Epidermal melanocyte (primary cell): ENCODE data around the gene NEURL1.
A peak's percentile ranks its signal among the peaks of the same experiment; 100 is the strongest.
"Not testable (repeated sequence)": the region's sequence is repeated elsewhere in the genome, so short reads cannot be mapped to it uniquely, and the experiment has no call there.

ENCODE experiments used
- DNase-seq: peaks from one replicate; pipeline ENCODE4 v3.0.0; 2011; ENCODE audit warnings: low spot score; ENCODE audit not compliant: insufficient read length

The NEURL1 gene

DNA sequence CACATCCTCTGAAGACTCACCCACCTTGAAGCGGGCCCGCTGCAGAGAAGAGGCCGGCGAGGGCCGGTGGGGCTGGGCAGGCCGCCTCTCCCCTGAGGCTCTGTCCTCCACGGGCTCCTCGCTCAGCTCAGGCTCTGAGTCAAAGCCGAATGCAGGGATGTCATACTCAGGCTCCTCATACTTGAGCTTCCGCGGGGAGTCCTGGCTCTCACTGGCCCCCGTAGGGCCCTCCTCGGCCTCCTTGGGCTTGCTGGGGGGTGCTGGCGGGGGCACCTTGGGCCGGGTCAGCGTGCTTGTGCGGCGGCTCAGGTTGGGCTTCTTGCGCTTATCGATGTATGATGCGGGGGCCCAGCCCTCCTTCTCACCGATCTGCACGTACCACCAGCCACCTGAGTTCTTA is 109.9 kb downstream of the NEURL1 start:
- DNase-seq, result no peak

DNA sequence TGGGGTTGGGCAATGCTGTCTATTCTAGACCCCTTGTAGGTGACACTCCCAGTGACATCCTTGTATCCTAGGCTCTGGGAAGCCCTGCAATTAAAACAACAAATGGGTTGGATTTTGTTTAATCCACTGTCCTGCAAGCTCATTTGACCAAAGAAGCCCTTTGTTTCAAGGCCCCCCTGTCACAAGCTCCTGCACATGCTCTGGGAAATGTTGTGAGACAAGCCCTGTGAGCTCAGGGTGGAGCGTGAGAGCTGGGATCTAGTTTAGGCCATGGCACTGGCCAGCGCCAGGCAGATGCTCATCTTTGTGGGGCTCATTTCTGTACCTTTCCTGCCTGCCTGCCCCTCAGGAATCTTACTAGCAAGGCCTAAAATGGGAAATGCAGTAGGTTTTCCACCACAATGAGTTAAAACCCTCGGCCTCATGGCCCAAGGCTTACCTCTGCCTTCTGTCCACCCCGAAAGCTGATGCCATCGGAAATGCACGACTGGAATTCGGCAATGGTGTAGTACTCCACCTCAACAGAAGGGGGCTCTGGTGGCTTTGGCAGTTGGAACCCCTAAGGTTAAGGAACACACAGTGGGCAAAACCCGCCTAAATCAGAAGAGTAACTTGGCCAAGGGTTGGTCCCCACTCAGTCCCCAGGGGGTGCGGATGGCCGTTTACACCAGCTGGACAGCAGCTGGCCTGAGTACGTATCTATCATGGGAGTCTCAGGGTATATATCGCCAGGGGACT is 112.0 kb downstream of the NEURL1 start:
- peak; percentile 68 for DNase-seq

DNA sequence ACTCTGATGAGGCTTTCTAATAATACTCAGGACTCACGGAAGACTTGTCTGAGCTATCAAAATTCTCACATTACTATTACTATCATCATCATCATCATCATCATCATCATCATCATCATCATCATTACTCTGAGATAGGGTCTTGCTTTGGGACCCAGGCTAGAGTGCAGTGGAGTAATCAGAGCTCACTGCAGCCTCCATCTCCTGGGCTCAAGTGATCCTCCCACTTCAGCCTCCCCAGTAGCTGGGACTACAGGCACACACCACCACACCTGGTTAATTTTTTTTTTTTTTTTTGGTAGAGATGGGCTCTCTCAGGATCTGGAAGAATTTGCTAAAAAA is 112.6 kb downstream of the NEURL1 start:
- DNase-seq, result not testable (repeated sequence)

DNA sequence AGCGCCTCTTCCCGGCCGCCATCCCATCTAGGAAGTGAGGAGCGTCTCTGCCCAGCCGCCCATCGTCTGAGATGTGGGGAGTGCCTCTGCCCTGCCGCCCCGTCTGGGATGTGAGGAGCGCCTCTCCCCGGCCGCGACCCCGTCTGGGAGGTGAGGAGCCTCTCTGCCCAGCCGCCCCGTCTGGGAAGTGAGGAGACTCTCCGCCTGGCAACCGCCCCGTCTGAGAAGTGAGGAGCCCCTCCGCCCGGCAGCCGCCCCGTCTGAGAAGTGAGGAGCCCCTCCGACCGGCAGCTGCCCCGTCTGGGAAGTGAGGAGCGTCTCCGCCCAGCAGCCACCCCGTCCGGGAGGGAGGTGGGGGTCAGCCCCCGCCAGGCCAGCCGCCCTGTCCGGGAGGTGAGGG is 113.5 kb downstream of the NEURL1 start:
- DNase-seq, result not testable (repeated sequence)

DNA sequence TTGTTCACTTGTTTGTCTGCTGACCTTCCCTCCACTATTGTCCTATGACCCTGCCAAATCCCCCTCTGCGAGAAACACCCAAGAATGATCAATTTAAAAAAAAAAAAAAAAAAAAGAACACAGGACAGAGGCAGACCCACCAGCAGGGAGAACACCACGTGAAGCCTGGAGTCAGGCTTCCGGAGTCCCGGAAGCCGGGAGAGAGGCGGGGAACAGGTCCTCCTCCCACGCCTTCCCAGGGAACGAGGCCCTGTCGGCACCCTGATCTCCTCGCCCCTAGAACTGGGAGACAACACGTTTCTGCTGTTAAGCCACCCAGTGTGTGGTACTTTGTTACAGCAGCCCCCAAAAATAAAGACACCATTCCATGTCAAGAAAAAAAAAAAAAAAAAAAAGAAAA is 114.6 kb downstream of the NEURL1 start:
- DNase-seq, result not testable (repeated sequence)

DNA sequence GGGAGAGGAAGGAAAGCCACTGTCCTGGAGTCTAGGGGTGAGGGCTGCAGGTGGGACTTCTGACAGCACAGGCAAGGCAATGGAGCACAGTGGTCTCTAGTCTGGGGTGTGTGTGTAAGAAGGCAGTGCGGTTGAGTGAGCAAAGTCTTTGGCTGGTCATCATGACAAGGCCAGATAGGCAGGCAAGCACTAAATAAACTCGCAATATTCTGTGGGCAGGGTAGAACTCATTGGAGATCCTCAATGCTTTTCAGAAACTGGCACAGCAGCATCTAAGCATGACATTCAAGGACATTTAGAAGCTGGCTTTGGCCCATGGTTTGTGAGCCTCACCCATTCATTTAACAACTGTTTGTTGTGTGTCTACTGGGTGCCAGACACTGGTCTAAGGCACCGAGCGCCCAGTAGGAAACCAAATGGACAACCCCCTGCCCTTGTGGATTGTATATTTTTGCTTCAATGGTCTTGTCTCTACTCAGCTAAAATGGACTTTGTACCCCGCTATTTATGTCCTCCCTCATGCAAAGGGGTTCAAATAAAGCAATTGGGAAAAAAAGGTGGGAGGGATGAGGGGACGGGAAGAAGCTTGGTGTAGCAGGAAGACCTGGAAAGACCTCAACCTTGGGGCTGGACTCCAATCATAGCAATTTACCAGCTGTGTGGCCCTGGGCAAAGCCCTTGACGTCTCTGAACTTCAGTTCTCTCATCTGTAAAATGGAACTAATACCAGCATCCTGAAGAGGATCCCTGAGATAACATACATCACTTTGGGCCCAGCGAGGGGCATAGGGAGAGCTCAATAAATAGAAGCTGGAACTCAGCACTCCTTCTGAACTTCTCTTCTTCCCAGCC is 116.0 kb downstream of the NEURL1 start:
- no peak for DNase-seq

DNA sequence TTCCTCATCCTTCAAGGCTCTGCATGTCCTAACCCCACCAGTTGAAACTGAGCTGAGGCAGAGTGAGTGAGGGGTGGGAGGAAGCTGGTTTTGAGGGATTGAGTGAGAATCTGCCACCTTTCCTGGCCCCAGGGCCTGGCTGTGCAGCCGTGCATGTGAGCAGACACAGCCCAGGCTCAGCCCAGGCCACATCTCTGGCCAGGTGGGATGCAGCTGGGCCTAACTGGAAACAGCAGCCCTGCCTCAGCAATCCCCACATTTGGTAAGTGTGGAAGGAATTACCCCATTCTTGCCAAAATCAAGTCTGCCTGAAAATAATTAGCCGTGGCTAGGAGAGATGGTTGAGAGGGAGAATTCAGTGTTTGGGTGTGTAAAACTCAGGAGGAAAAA is 116.6 kb downstream of the NEURL1 start:
- no peak for DNase-seq

DNA sequence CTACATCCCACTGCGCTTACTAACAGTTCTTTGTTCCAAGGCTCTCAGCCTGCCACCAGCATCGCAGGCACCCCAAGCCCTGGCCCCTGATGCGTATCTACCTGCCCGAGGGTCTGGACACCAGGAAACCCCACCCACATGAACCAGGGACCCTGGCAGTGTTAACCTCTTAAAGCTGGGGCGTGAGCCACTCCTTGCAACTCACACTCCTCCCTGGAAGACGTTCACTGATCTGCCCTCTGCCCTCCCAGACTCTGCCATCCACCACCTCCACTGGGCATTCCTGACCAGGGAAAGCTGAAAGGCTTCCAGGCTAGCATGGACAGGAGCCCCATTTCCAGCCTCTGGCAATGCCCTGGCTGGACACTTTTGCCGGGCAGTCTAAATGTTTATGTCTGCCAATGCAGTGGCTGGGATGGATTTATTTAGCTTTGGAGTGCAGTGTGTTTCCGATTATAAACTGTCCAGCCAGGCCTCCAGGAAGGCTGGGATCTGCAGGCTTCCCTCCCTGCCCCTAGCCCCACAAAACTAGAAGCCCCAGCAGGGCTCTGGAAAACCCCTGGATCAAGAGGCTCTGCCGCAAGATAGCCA is 117.5 kb downstream of the NEURL1 start:
- DNase-seq, result no peak

DNA sequence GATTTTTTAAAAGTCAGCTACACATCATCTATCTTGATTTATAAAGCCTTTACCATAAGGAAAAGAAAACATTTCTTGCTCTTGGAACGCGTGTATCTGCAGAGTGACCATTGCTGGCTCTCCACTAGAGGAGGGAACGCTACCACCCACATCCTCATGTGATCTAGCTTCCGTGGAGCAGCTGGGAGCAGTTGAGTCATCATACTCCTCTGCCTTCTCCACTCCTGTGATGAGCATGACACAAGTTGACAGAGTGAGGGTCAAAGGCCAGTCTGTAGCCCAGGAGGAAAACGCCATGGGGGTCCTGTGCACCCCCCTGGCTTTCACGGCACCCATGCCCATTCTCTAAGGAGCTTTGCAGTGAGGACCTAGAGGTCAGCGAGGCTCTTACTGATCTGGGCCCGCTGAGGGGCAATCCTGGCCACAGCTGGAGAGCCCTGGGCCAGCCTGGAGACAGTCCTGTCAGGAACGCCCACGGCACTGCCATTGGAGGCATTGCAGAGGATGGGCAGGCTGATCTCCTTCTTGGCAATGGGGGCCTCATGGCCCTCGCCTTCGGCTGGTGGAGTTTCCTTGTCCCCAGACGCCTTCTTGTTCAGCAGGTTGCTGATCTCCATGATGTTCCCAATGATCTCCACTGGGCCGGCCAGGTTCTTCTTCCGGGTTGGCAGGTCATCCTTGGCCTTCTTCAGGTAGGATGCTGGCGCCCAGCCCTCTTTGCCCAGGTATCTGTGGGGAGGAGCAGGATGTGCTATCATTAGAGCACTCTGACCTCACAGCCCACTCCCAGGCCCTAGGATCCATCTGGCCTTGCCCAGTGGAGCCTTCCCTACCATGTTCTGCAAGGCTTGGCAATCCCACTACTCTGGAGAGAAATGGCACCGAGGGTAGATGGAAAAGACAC is 119.2 kb downstream of the NEURL1 start:
- DNase-seq, result no peak

DNA sequence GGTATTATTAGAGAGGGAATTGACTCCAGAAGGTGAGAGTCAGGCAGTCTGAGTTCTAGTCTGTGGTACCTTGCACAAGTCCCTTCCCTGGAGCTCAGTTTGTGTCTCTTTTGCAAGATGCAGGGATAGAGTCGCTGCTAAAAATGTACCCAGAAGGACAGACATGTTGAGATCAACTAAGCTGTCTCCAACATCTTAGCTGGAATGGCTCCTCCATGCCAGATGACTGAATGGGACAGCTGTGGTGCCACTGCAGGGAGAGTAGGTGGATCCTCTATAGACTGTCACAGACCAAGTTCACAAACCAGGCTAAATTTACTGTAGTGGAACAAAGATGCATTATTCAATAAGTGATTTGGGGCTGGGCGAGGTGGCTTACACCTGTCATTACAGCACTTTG is 120.1 kb downstream of the NEURL1 start:
- no peak for DNase-seq

DNA sequence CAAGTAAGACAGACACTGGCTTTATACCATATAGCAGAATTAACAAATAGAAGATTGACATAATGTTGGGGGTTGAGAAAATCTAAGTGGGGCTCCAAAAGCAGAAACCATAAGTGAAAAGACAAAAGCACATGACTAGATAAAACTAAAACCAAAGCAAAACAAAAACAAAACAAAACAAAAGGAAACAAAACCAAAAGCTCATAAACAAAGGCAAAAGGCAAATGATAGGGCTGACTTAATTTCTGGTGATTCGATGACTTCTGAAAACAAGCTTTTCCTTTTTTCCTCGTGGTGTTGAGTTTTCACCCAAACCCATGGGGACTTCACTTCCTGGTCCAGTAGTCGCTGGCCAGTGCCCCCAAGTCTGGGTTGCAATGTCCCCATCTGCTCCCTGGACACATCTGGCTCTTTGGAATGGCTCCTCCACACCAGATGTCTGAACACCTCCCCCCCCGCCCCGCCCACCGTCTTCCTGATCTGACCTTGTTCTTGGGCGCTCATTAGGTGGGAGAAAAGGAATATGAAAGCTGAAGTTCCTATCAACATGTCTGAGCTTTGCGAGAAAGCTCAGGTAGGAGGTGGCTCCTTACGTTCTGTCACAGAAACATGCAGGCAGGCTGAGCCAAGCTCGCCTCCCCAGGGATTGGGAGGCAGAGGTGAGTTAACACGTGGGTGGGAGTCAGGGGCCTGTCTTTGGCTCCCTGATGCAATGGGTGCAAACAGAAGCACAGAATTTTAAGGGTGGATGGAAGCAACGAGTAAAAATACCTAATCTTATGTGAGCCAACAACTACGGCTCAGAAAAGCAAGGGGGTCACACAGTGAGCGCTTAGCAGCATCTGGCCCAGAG is 121.0 kb downstream of the NEURL1 start:
- no peak for DNase-seq

DNA sequence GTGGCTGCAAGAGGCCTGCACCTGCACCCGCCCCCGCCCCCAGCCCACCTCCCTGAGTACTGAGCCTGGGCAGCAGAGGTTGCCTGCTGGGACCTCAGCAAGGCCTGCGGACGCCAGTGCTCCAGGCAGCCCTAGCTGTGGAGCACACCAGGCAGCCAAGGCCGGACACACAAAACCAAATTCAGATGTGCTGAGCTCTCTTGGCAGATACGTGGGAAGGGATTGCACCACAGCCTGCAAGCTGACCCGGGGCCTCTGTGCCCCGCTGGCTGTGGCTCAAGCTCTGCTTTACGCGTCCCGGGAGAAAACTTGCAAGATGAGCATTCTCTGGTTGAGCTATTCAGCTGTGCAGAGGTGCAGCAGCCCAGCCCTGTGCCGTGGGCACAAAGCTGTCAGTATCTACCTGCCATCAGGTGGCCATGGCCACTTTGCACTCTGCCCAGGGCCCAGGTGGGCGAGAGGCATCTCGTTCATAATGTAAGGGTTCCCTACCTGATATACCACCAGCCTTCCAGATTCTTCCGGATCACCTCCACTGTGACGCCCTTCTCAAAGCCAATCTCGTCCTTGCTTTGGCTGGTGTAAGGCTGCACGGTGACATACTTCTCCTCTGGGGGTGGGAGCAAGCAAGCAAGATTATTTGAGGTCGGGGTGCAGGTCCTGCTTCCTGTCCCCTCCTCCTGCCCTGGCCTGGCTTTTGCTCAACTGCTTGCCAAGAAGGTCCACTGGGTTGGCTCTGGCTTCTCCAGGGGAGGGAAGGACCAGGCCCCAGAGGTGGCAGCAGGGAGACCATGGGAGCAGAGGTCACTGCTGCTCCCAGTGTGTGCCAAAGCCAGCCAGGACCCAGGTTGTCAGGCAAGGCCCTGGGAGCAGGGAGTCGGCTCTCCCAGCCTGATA is 123.4 kb downstream of the NEURL1 start:
- DNase-seq, result peak; percentile 80

DNA sequence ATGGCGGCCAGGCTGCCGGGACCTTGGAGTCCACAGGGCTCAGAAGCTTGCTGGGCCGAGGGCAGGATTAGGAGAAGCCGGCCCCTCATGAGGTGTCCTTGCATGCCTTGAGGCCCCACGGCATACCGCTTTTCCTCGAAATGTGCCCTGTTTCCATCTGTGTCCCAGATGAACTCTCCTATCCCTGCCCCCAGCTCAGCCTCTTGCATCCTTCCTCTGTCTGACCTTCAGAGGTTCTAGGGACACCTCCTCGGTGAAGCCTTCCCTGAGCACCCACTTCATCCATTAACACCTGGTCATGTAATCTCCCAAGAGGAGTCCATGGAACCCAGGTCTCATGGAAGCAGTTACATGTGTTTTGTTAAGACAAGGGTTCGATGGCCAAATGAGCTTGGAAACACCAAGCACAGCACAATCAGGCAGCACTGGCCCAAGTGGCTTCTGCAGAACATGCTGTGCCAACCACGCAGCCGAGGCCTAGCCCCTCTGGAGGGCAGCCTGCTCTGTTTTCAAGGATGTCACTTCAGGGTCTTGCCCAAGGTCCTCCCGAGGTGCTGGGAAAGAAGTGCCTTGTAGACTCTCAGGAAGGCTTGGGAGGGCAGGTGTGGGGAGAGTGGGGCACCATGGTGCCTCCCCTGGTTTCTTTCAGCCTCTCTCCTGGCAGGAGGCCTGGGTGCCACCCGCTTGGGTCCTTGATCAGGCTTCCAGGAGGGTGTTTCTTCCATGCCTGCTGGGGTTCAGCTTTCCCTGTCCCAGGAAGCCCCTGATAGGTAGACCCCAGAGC is 124.3 kb downstream of the NEURL1 start:
- DNase-seq, result no peak

DNA sequence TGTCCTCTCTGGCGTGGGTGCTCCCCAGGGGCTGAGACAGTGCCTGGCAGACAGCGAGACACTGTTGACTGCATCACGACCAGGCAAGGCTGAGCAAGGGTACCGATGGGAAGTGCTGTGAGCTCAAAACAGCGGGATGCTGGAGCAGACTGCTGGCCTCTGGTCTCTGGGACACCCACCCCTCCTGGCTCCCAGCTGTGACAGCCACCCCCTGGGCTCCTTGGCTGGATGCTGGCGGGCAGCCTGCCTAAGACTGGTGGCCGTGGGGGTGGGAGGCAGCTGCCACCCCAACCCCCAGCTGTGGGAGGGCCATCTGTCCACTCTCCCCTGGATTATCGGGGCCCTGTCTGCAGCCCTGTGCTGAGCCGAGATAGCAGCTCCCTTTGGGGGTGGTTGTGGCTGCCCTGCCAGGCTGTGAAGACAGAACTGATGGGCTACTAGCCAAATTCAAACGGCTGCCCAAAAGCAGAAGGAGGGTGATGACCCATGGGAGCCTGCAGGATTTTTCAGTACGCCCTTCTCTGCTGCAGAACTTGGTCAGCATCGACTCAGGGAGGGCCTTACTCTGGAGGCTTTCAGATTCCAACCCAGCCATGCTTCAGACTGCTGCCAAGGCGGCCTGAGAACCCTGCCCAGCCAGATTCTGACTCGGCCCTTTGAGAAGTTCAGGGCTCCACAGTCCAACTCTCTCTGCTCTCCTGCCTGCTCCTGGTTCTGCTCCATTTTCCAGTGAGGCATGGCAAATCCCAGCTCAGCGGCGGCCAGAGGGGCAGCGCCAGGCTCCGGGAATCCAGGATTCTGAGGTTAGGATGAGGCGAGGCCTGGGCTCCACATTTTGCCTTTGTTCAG is 125.3 kb downstream of the NEURL1 start:
- no peak for DNase-seq

DNA sequence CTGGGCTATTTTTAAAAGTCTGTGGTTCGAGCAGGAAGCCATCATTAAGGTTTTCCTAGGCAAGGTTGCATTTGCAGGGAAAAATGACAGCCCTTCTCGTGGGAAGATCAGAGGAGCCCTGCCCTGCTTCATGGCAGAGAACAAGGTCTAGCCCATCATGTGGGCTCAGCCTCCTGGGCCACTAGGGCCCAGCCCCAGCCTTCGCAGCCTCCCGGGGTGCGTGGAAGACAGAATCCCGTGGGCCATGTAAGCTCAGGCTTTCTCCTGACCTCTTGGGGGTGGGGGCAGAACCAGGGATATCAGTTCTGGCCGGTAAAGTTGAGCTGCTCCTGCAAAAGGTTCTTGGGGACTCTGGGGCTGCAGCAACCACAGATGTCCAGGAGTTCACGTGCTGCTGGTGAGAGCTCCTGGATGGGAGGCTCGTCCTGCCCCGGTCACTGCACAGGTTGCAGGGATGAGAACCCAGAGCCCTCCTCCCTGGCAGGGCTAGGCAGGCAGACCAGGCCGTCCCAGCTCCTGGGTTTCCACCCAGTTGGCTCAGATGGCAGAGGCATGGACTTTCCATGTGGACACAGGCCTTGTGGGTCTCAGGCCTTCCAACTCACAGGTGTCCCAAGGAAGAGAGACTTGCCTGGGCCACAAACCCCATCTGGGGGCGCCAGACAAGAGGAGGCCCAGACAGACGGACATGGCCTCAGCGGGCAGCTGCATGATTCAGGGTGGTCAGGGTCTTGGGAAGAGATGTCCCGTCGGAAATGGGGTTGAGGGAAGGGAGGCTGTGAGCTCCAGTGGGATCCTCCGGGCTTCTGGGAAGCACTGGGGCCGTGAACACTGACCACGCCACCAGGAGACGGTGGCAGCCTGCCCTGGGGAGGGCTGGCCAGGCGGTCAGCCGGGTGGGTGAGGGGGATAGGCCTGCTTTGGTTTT is 126.2 kb downstream of the NEURL1 start:
- no peak for DNase-seq

DNA sequence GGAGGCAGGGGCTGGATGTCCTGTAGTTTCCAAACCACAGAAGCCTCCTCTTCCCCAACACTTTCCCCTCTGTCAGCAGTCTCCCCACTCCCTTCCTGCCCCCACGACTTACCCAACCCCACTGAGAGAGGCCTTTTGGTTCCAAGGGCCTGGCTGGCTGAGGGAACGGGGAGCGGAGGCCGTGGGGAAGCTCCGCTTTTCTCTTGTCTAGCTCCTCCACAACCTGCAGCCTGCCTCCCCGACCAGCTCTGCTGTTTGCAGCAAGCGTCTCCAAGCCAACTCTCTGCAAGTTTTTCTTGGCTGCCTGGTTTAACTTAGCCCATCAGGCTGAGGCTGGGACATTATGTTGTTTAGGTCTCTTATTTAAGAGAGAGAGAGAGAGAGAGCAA is 126.8 kb downstream of the NEURL1 start:
- DNase-seq, result no peak
